ENCODE data around the gene COPB2.
A peak's percentile ranks its signal among the peaks of the same experiment; 100 is the strongest.

COPB2 gene

DNA sequence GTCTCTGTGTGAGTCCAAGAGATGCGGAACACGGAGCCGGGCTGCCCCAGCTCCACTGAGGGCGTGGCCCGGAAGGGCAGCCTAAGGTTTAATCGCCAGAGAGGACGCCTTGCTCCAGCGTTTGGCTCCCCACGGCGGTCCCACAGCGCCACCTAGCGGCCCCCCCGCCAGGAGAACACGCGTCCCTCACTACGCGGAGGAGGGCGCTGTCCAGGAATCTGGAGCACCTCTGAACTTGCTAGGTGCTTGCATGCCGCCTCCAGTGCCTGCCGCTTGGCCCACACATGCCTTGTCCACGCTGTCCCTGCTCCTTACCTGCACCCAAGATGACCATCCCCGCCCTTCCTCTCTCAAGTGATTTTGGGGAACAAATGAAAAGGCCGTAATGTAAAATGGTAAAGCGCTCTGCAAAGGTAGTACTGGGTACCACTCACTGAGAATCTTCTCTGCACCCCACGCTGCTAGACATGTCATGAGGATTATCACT, 60.0 kb downstream of the COPB2 start (continued):
- TF ChIP-seq, protein P1, sequence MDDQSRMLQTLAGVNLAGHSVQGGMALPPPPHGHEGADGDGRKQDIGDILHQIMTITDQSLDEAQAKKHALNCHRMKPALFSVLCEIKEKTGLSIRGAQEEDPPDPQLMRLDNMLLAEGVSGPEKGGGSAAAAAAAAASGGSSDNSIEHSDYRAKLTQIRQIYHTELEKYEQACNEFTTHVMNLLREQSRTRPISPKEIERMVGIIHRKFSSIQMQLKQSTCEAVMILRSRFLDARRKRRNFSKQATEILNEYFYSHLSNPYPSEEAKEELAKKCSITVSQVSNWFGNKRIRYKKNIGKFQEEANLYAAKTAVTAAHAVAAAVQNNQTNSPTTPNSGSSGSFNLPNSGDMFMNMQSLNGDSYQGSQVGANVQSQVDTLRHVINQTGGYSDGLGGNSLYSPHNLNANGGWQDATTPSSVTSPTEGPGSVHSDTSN (CRISPR knock-in tag; IDR thresholded peaks at IDR 0.05), result no peak
- TF ChIP-seq BCL11A (tag by site-specific recombination; IDR thresholded peaks at IDR 0.05; ENCODE audit: low read depth) (no peak), ZNF324 (tag by site-specific recombination; IDR thresholded peaks at IDR 0.05) (no peak), ZNF302 (tag by site-specific recombination; IDR thresholded peaks at IDR 0.05; ENCODE audit: low read depth) (no peak), ZNF514 (tag by site-specific recombination; IDR thresholded peaks at IDR 0.05) (no peak), ZNF211 (tag by site-specific recombination; IDR thresholded peaks at IDR 0.05; ENCODE audit: low read depth) (no peak), ZNF223 (tag by site-specific recombination; IDR thresholded peaks at IDR 0.05) (no peak), ZNF658 (tag by site-specific recombination; IDR thresholded peaks at IDR 0.05) (no peak), ZNF596 (tag by site-specific recombination; IDR thresholded peaks at IDR 0.05) (no peak), ZNF112 (tag by site-specific recombination; IDR thresholded peaks at IDR 0.05) (no peak), ZNF473 (tag by site-specific recombination; IDR thresholded peaks at IDR 0.05) (no peak), ZNF114 (tag by site-specific recombination; IDR thresholded peaks at IDR 0.05) (no peak), ZNF529 (tag by site-specific recombination; IDR thresholded peaks at IDR 0.05; ENCODE audit: insufficient replicate concordance) (no peak), ZNF830 (tag by site-specific recombination; IDR thresholded peaks at IDR 0.05; ENCODE audit: low read depth) (no peak), SETDB1 (IDR thresholded peaks at IDR 0.05; ENCODE audit: insufficient read length, low read length) (no peak), ZNF776 (tag by site-specific recombination; IDR thresholded peaks at IDR 0.05; ENCODE audit: borderline replicate concordance) (no peak), KLF16 (tag by site-specific recombination; IDR thresholded peaks at IDR 0.05) (no peak), ZNF23 (tag by site-specific recombination; IDR thresholded peaks at IDR 0.05; ENCODE audit: borderline replicate concordance) (no peak), MYNN (tag by site-specific recombination; IDR thresholded peaks at IDR 0.05; ENCODE audit: borderline replicate concordance) (no peak), GLIS2 (tag by site-specific recombination; IDR thresholded peaks at IDR 0.05) (no peak), SP2 (tag by site-specific recombination; IDR thresholded peaks at IDR 0.05) (no peak), ZNF707 (tag by site-specific recombination; IDR thresholded peaks at IDR 0.05) (no peak), ZNF311 (tag by site-specific recombination; IDR thresholded peaks at IDR 0.05; ENCODE audit: borderline replicate concordance) (no peak), EGR2 (tag by site-specific recombination; IDR thresholded peaks at IDR 0.05; ENCODE audit: low read depth) (0 out of 2 replicates have a peak, but pooled peaks have one; percentile 18), ZNF623 (tag by site-specific recombination; IDR thresholded peaks at IDR 0.05) (no peak)
- TF ChIP-seq, protein P2, sequence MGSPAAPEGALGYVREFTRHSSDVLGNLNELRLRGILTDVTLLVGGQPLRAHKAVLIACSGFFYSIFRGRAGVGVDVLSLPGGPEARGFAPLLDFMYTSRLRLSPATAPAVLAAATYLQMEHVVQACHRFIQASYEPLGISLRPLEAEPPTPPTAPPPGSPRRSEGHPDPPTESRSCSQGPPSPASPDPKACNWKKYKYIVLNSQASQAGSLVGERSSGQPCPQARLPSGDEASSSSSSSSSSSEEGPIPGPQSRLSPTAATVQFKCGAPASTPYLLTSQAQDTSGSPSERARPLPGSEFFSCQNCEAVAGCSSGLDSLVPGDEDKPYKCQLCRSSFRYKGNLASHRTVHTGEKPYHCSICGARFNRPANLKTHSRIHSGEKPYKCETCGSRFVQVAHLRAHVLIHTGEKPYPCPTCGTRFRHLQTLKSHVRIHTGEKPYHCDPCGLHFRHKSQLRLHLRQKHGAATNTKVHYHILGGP (tag by site-specific recombination; IDR thresholded peaks at IDR 0.05), result peak; percentile 52; the same call in 1 of the 2 replicates
- TF ChIP-seq, protein P3, sequence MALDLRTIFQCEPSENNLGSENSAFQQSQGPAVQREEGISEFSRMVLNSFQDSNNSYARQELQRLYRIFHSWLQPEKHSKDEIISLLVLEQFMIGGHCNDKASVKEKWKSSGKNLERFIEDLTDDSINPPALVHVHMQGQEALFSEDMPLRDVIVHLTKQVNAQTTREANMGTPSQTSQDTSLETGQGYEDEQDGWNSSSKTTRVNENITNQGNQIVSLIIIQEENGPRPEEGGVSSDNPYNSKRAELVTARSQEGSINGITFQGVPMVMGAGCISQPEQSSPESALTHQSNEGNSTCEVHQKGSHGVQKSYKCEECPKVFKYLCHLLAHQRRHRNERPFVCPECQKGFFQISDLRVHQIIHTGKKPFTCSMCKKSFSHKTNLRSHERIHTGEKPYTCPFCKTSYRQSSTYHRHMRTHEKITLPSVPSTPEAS (tag by site-specific recombination; IDR thresholded peaks at IDR 0.05), result no peak
- TF ChIP-seq, protein P4, sequence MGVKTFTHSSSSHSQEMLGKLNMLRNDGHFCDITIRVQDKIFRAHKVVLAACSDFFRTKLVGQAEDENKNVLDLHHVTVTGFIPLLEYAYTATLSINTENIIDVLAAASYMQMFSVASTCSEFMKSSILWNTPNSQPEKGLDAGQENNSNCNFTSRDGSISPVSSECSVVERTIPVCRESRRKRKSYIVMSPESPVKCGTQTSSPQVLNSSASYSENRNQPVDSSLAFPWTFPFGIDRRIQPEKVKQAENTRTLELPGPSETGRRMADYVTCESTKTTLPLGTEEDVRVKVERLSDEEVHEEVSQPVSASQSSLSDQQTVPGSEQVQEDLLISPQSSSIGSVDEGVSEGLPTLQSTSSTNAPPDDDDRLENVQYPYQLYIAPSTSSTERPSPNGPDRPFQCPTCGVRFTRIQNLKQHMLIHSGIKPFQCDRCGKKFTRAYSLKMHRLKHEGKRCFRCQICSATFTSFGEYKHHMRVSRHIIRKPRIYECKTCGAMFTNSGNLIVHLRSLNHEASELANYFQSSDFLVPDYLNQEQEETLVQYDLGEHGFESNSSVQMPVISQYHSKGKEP (tag by site-specific recombination; IDR thresholded peaks at IDR 0.05), result no peak
- TF ChIP-seq, protein P5, sequence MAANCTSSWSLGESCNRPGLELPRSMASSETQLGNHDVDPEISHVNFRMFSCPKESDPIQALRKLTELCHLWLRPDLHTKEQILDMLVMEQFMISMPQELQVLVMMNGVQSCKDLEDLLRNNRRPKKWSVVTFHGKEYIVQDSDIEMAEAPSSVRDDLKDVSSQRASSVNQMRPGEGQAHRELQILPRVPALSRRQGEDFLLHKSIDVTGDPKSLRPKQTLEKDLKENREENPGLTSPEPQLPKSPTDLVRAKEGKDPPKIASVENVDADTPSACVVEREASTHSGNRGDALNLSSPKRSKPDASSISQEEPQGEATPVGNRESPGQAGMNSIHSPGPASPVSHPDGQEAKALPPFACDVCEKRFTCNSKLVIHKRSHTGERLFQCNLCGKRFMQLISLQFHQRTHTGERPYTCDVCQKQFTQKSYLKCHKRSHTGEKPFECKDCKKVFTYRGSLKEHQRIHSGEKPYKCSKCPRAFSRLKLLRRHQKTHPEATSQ (tag by site-specific recombination; IDR thresholded peaks at IDR 0.05), result no peak
- TF ChIP-seq, protein P6, sequence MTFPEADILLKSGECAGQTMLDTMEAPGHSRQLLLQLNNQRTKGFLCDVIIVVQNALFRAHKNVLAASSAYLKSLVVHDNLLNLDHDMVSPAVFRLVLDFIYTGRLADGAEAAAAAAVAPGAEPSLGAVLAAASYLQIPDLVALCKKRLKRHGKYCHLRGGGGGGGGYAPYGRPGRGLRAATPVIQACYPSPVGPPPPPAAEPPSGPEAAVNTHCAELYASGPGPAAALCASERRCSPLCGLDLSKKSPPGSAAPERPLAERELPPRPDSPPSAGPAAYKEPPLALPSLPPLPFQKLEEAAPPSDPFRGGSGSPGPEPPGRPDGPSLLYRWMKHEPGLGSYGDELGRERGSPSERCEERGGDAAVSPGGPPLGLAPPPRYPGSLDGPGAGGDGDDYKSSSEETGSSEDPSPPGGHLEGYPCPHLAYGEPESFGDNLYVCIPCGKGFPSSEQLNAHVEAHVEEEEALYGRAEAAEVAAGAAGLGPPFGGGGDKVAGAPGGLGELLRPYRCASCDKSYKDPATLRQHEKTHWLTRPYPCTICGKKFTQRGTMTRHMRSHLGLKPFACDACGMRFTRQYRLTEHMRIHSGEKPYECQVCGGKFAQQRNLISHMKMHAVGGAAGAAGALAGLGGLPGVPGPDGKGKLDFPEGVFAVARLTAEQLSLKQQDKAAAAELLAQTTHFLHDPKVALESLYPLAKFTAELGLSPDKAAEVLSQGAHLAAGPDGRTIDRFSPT (tag by site-specific recombination; IDR thresholded peaks at IDR 0.05), result no peak
- TF ChIP-seq, protein P7, sequence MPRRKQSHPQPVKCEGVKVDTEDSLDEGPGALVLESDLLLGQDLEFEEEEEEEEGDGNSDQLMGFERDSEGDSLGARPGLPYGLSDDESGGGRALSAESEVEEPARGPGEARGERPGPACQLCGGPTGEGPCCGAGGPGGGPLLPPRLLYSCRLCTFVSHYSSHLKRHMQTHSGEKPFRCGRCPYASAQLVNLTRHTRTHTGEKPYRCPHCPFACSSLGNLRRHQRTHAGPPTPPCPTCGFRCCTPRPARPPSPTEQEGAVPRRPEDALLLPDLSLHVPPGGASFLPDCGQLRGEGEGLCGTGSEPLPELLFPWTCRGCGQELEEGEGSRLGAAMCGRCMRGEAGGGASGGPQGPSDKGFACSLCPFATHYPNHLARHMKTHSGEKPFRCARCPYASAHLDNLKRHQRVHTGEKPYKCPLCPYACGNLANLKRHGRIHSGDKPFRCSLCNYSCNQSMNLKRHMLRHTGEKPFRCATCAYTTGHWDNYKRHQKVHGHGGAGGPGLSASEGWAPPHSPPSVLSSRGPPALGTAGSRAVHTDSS (tag by site-specific recombination; IDR thresholded peaks at IDR 0.05), result no peak

Data from HEK293 (cell line).